HepG2 (cell line): ENCODE data around the gene IQGAP3. TPM values are rescaled to one million over a fixed set of nuclear protein-coding genes. Genes with fewer than 3 reads are reported as not detected.

Experiments
- ATAC-seq: fragments of 200-7000 bp; cut with Tn5 transposase; 3 replicates; pipeline ENCODE4 v1.9.1; 2020; ENCODE audit warnings: mild to moderate bottlenecking, moderate library complexity
- BruUV-seq: library from RNA; stranded (reverse); fragments of 400-500 nt; replicated peaks from 2 replicates; lab custom pipeline; 2021; lab: Mats Ljungman, UMichigan
- CTCF ChIA-PET: fragments of 300-600 bp; formaldehyde crosslinking; extraction: SDS; loops from one replicate; lab custom pipeline; 2021; ENCODE audit warnings: low total read pairs, inconsistent platforms, low intra/inter-chr PET ratio; lab: Yijun Ruan, JAX
- POLR2A ChIA-PET: fragments of 350-600 bp; sonication (Branson Sonifier 250); formaldehyde crosslinking; loops from one replicate; lab custom pipeline; 2020; ENCODE audit warnings: antibody characterized with exemption, inconsistent platforms; lab: Yijun Ruan, JAX
- DNase-seq: peaks from one replicate; pipeline ENCODE4 v3.0.0-alpha.2; 2015; ENCODE audit warnings: low spot score
- FAIRE-seq: peaks from 3 replicates; lab custom pipeline; 2011; peaks lifted over from hg19 to GRCh38; lab: Jason Lieb, UNC
- H2AFZ ChIP-seq: one replicate; pipeline ENCODE4 v1.6.1; 2011; ENCODE audit warnings: low read length, inconsistent platforms
- H3K27ac ChIP-seq: fragments of 300-600 bp; 3 replicates; pipeline ENCODE4 v1.8.0; 2011; ENCODE audit warnings: mixed run types, mild to moderate bottlenecking, mixed read lengths, low read length, inconsistent platforms; ENCODE audit not compliant: insufficient read depth; ENCODE audit errors: extremely low read length
- H3K27me3 ChIP-seq, 2 experiments: fragments of 200-600 bp in 1 of 2; 2 replicates in 1 of 2; 3 replicates in 1 of 2; pipeline versions ENCODE4 v1.6.0 to v1.8.0; 2011; ENCODE audit warnings: low read length in 2 of 2, mild to moderate bottlenecking in 2 of 2, moderate library complexity in 2 of 2, inconsistent platforms in 1 of 2; ENCODE audit not compliant: insufficient read depth in 2 of 2, control insufficient read depth in 1 of 2
- H3K36me3 ChIP-seq, 2 experiments: fragments of 200-600 bp in 1 of 2; replicated peaks in 1 of 2; 2 replicates in 1 of 2; 3 replicates in 1 of 2; pipeline versions ENCODE4 v1.5.1 to v1.8.0; 2011; ENCODE audit warnings: low read length in 2 of 2, inconsistent platforms in 1 of 2; ENCODE audit not compliant: insufficient read depth in 2 of 2, control insufficient read depth in 1 of 2
- H3K4me1 ChIP-seq: 2 replicates; pipeline ENCODE4 v1.5.1; 2012; ENCODE audit warnings: low read length, inconsistent platforms; ENCODE audit not compliant: insufficient read depth
- H3K4me2 ChIP-seq: 2 replicates; pipeline ENCODE4 v1.6.0; 2011; ENCODE audit warnings: low read depth, low read length, inconsistent platforms
- H3K4me3 ChIP-seq, 3 experiments: fragments of 200-600 bp in 1 of 3; sonication (generic), shearing (Covaris generic) in 1 of 3; replicated peaks in 1 of 3; 2 replicates each; pipeline ENCODE4 v1.5.1; 2011 to 2016; ENCODE audit warnings: low read length in 3 of 3, inconsistent platforms in 2 of 3, low read depth in 2 of 3, mild to moderate bottlenecking in 2 of 3, control low read depth in 1 of 3, mixed read lengths in 1 of 3; ENCODE audit not compliant: insufficient read depth in 1 of 3
- H3K79me2 ChIP-seq: one replicate; pipeline ENCODE4 v1.6.1; 2011; ENCODE audit warnings: low read length, inconsistent platforms; ENCODE audit not compliant: insufficient read depth
- H3K9ac ChIP-seq: 2 replicates; pipeline ENCODE4 v1.6.0; 2011; ENCODE audit warnings: mild to moderate bottlenecking, low read depth, low read length, inconsistent platforms; ENCODE audit not compliant: insufficient read depth
- H3K9me3 ChIP-seq: 2 replicates; pipeline ENCODE4 v1.5.1; 2012; ENCODE audit warnings: mild to moderate bottlenecking, low read length
- H4K20me1 ChIP-seq: 2 replicates; pipeline ENCODE4 v1.6.0; 2011; ENCODE audit warnings: inconsistent platforms, mild to moderate bottlenecking, low read length, moderate library complexity; ENCODE audit not compliant: insufficient read depth
- AGO1 ChIP-seq: fragments of 200-400 bp; formaldehyde crosslinking; IDR thresholded peaks from 2 replicates; pipeline ENCODE4 v1.6.1; 2017; ENCODE audit warnings: mild to moderate bottlenecking, low read depth, low read length, moderate library complexity; ENCODE audit not compliant: poor library complexity, severe bottlenecking
- ATF1 ChIP-seq: IDR thresholded peaks from 2 replicates; pipeline ENCODE4 v1.6.1; 2016; ENCODE audit warnings: mild to moderate bottlenecking, control low read depth
- FOSL2 ChIP-seq: sonication (generic); formaldehyde crosslinking; IDR thresholded peaks from 2 replicates; pipeline ENCODE4 v1.4.0; 2020; ENCODE audit warnings: missing genetic modification reagents
- HHEX ChIP-seq: IDR thresholded peaks from 2 replicates; pipeline ENCODE4 v1.6.1; 2016; ENCODE audit warnings: control low read depth
- JUN ChIP-seq: sonication (generic); formaldehyde crosslinking; IDR thresholded peaks from 2 replicates; pipeline ENCODE4 v1.4.0; 2020; ENCODE audit warnings: mild to moderate bottlenecking, missing genetic modification reagents
- MTA1 ChIP-seq: sonication (generic); formaldehyde crosslinking; IDR thresholded peaks from 2 replicates; pipeline ENCODE4 v1.4.0; 2020; ENCODE audit warnings: missing genetic modification reagents, mild to moderate bottlenecking, borderline replicate concordance
- RXRA ChIP-seq: sonication (generic); formaldehyde crosslinking; IDR thresholded peaks from 2 replicates; pipeline ENCODE4 v1.5.1; 2020; ENCODE audit warnings: missing genetic modification reagents
- SP2 ChIP-seq: sonication (generic); formaldehyde crosslinking; IDR thresholded peaks from 2 replicates; pipeline ENCODE4 v1.5.1; 2020; ENCODE audit warnings: mild to moderate bottlenecking, missing genetic modification reagents
- TOPORS ChIP-seq: sonication (generic); formaldehyde crosslinking; IDR thresholded peaks from 2 replicates; pipeline ENCODE4 v1.8.0; 2023; ENCODE audit warnings: mild to moderate bottlenecking, missing genetic modification reagents
- ZBTB21 ChIP-seq: sonication (generic); formaldehyde crosslinking; IDR thresholded peaks from 2 replicates; pipeline ENCODE4 v1.4.0; 2020; ENCODE audit warnings: missing genetic modification reagents
- ZFAT ChIP-seq: sonication (generic); formaldehyde crosslinking; conservative IDR thresholded peaks from 2 replicates; pipeline ENCODE4 v1.8.1; 2023; ENCODE audit warnings: missing genetic modification reagents, inconsistent platforms
- ZFP82 ChIP-seq: sonication (generic); formaldehyde crosslinking; IDR thresholded peaks from 2 replicates; pipeline ENCODE4 v1.5.1; 2020; ENCODE audit warnings: mild to moderate bottlenecking, missing genetic modification reagents, borderline replicate concordance
- ZNF121 ChIP-seq: sonication (generic); formaldehyde crosslinking; IDR thresholded peaks from 2 replicates; pipeline ENCODE4 v1.5.0; 2020; ENCODE audit warnings: mild to moderate bottlenecking, missing genetic modification reagents
- ZNF468 ChIP-seq: sonication (generic); formaldehyde crosslinking; IDR thresholded peaks from 2 replicates; pipeline ENCODE4 v1.8.0; 2022; ENCODE audit warnings: mild to moderate bottlenecking, moderate library complexity, missing genetic modification reagents
- WGBS: methylation state at CpG from one replicate; pipeline ENCODE4 v1.1.6; 2017; ENCODE audit warnings: low lambda C conversion rate; 5-methylcytosine and 5-hydroxymethylcytosine counted together
- in situ Hi-C: cut with HindIII; loops from 2 replicates; pipeline ENCODE4 v1.10.0; 2017; ENCODE audit warnings: low pct_unique_long_range_greater_than_20kb; ENCODE audit not compliant: extremely low pct_ligation_motif_present
- intact Hi-C: fragments of 100-400 bp; cut with micrococcal nuclease; formaldehyde crosslinking; loops from one replicate; pipeline ENCODE4 v1.10.0; 2022; ENCODE audit not compliant: unreplicated experiment
- polyA plus RNA-seq, 8 experiments: library from polyadenylated mRNA; depleted of rRNA in 3 of 8; stranded (reverse) in 7 of 8; unstranded in 1 of 8; fragments of >200 nt; fragmentation: Illumina TruSeq in 4 of 8; extraction: Trizol in 4 of 8; gene quantifications; 2 replicates each; pipeline versions ENCODE4 v1.2.1 to v1.2.3, GENCODE V29; 2011 to 2016; ENCODE audit warnings: low read depth in 4 of 8, missing spikeins in 1 of 8, mixed read lengths in 1 of 8; ENCODE audit not compliant: insufficient read depth in 1 of 8
- total RNA-seq, 5 experiments: library from RNA; depleted of rRNA; stranded (reverse); fragments of >200 nt; fragmentation: Illumina TruSeq; extraction: Trizol; gene quantifications; 2 replicates each; pipeline ENCODE4 v1.2.3, GENCODE V29; 2016; ENCODE audit warnings: low read depth in 1 of 5
- TF ChIP-seq, protein P1 (sequence below): conservative IDR thresholded peaks from 2 replicates; pipeline ENCODE4 v1.6.1; 2018; ENCODE audit warnings: missing genetic modification reagents
- TF ChIP-seq, protein P2 (sequence below): IDR thresholded peaks from 2 replicates; pipeline ENCODE4 v1.6.1; 2016
- TF ChIP-seq, protein P3 (sequence below): sonication (generic); formaldehyde crosslinking; IDR thresholded peaks from 2 replicates; pipeline ENCODE4 v1.9.0; 2021; ENCODE audit warnings: missing genetic modification reagents, borderline replicate concordance

Gene IQGAP3
- total and polyA plus RNA-seq, 2 of the 13 experiments (the other 11 are each of a cell fraction or from before 2014, with no cell fraction given): 13.5 to 14.1 TPM

DNA sequence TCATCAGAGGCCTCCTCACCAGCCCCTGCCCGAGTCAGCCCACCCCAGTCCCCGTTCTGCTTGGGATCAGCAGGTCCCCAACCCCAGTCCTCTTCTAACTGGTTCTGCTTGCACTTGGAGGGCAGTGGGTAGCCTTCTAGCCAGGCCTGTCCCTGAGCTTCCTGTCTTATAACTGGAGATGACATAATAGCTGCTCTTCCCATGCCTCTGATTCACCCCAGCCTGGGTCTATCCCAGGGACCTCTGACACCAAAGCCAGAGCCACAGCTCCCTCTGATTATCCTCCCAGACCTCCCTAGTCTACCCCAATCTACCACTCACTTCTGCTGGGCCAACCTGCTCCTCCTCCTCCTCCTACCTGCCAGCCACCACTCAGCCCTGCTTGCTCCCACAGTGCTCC lies 31.4 kb downstream of the IQGAP3 start:
- in situ Hi-C loops (no loop called here), intact Hi-C loops (no loop called here)
- FAIRE-seq (no peak), DNase-seq (no peak), ATAC-seq (no peak)
- CTCF ChIA-PET: no interaction called here
- Histone ChIP-seq H3K36me3 (peaks cover 21 to 27% of the 10 kb centered on the region in 2 experiments), H3K4me2 (no peak overlapping the region), H3K9ac (no peak overlapping the region), H3K79me2 (no peaks in the 10 kb centered on the region), H3K27ac (no peak overlapping the region), H3K9me3 (no peaks in the 10 kb centered on the region), H3K27me3 (no peaks in the 10 kb centered on the region), H4K20me1 (no peaks in the 10 kb centered on the region), H2AFZ (no peak overlapping the region), H3K4me1 (no peaks in the 10 kb centered on the region), H3K4me3 (no peak overlapping the region)
- 80% methylated on average over 1 of the region's 2 CpGs for WGBS
- TF ChIP-seq MTA1: no peak
- TF ChIP-seq ZFP82 (CRISPR knock-in tag): no peak
- no peak for TF ChIP-seq SP2 (CRISPR knock-in tag)
- TF ChIP-seq ZBTB21 (CRISPR knock-in tag): no peak
- no peak for TF ChIP-seq TOPORS (CRISPR knock-in tag)
- TF ChIP-seq RXRA (CRISPR knock-in tag): no peak
- TF ChIP-seq, protein P1, sequence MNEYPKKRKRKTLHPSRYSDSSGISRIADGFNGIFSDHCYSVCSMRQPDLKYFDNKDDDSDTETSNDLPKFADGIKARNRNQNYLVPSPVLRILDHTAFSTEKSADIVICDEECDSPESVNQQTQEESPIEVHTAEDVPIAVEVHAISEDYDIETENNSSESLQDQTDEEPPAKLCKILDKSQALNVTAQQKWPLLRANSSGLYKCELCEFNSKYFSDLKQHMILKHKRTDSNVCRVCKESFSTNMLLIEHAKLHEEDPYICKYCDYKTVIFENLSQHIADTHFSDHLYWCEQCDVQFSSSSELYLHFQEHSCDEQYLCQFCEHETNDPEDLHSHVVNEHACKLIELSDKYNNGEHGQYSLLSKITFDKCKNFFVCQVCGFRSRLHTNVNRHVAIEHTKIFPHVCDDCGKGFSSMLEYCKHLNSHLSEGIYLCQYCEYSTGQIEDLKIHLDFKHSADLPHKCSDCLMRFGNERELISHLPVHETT: no peak
- no peak for TF ChIP-seq ZFAT (CRISPR knock-in tag)
- TF ChIP-seq ZNF468 (CRISPR knock-in tag): no peak
- TF ChIP-seq JUN (CRISPR knock-in tag): no peak
- no peak for TF ChIP-seq FOSL2
- no peak for TF ChIP-seq AGO1
- TF ChIP-seq, protein P2, sequence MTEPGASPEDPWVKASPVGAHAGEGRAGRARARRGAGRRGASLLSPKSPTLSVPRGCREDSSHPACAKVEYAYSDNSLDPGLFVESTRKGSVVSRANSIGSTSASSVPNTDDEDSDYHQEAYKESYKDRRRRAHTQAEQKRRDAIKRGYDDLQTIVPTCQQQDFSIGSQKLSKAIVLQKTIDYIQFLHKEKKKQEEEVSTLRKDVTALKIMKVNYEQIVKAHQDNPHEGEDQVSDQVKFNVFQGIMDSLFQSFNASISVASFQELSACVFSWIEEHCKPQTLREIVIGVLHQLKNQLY (CRISPR knock-in tag): no peak
- TF ChIP-seq, protein P3, sequence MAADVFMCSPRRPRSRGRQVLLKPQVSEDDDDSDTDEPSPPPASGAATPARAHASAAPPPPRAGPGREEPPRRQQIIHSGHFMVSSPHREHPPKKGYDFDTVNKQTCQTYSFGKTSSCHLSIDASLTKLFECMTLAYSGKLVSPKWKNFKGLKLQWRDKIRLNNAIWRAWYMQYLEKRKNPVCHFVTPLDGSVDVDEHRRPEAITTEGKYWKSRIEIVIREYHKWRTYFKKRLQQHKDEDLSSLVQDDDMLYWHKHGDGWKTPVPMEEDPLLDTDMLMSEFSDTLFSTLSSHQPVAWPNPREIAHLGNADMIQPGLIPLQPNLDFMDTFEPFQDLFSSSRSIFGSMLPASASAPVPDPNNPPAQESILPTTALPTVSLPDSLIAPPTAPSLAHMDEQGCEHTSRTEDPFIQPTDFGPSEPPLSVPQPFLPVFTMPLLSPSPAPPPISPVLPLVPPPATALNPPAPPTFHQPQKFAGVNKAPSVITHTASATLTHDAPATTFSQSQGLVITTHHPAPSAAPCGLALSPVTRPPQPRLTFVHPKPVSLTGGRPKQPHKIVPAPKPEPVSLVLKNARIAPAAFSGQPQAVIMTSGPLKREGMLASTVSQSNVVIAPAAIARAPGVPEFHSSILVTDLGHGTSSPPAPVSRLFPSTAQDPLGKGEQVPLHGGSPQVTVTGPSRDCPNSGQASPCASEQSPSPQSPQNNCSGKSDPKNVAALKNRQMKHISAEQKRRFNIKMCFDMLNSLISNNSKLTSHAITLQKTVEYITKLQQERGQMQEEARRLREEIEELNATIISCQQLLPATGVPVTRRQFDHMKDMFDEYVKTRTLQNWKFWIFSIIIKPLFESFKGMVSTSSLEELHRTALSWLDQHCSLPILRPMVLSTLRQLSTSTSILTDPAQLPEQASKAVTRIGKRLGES (CRISPR knock-in tag): no peak
- no peak for TF ChIP-seq ZNF121 (CRISPR knock-in tag)
- no peak for TF ChIP-seq HHEX
- no peak for TF ChIP-seq ATF1 (CRISPR knock-in tag)
- POLR2A ChIA-PET: no interaction called here
- BruUV-seq: no TSS peak
